ENCODE measurements around the gene WT1.

GRCh38 chr11:32438866-32439489 is 3.6 kb upstream of the WT1 start:
- TF ChIP-seq POLR2A (IDR thresholded peaks at IDR 0.05; ENCODE audit: low read depth, low read length) (no peak), CTCF (conservative IDR thresholded peaks at IDR 0.05; ENCODE audit: low read depth, low read length) (no peak), MXI1 (IDR thresholded peaks at IDR 0.05; ENCODE audit: borderline replicate concordance, low read depth, low read length) (no peak), RAD21 (IDR thresholded peaks at IDR 0.05; ENCODE audit: low read length) (no peak), CEBPB (IDR thresholded peaks at IDR 0.05; ENCODE audit: low read depth, low read length) (no peak), BHLHE40 (IDR thresholded peaks at IDR 0.05; ENCODE audit: low read depth, low read length) (no peak), RCOR1 (IDR thresholded peaks at IDR 0.05; ENCODE audit: insufficient replicate concordance, low read length) (no peak), MAFK (IDR thresholded peaks at IDR 0.05; ENCODE audit: low read depth, low read length) (no peak), RFX5 (IDR thresholded peaks at IDR 0.05; ENCODE audit: low read depth, low read length) (no peak), FOS (IDR thresholded peaks at IDR 0.05; ENCODE audit: low read depth, low read length) (no peak), MAZ (IDR thresholded peaks at IDR 0.05; ENCODE audit: borderline replicate concordance, low read depth, low read length) (no peak), SMC3 (IDR thresholded peaks at IDR 0.05; ENCODE audit: low read depth, low read length) (no peak), USF2 (IDR thresholded peaks at IDR 0.05; ENCODE audit: low read depth, low read length) (no peak), CHD1 (IDR thresholded peaks at IDR 0.05; ENCODE audit: low read depth, low read length) (no peak)
